NCI-H345 (cell line): ENCODE data around the gene FPR2.
"Not testable (repeated sequence)": the region's sequence is repeated elsewhere in the genome, so short reads cannot be mapped to it uniquely, and the experiment has no call there.

Experiments
- DNase-seq: peaks from one replicate; lab custom pipeline; 2025; lab: John Stamatoyannopoulos, UW

FPR2 gene

DNA sequence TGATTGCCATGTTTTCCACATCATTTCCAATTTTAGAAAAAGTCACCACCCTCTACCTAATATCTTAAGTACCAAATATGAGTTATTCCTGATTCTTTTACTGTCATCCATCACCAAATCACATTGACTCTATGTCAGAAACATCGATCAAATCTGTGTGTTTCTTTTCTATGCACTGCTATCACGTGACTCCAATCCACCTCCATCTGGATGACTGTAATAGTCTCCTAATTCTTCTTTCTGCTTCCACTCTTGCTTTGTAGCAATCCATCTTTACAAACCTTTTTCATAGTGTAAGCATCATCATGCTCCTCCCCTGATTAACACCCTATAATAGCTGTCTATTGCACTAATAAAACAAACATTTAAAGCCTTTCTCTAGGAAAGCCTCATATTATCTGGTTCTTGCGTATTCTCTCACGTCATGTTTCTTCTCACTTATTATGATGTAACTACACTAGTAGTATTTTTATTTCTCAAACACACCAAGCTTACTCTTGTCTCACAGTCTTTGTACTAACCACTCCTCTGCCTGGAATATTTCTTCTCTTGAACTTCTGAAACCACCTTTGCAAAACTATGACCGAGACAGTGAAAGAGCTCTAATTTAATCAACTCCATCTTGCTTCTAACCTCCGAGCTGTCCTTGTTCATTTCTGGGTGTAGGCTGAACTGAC, 23.3 kb downstream of the FPR2 start:
- DNase-seq: no peak

- DNase-seq: no peak
These were observed 24.1 kb downstream of the FPR2 start for GRCh38 chr19:51784922-51785690.

GRCh38 chr19:51786646-51787494, 25.9 kb downstream of the FPR2 start:
- DNase-seq: no peak

- no peak for DNase-seq
These were observed 27.0 kb downstream of the FPR2 start for GRCh38 chr19:51788029-51788428.

DNA sequence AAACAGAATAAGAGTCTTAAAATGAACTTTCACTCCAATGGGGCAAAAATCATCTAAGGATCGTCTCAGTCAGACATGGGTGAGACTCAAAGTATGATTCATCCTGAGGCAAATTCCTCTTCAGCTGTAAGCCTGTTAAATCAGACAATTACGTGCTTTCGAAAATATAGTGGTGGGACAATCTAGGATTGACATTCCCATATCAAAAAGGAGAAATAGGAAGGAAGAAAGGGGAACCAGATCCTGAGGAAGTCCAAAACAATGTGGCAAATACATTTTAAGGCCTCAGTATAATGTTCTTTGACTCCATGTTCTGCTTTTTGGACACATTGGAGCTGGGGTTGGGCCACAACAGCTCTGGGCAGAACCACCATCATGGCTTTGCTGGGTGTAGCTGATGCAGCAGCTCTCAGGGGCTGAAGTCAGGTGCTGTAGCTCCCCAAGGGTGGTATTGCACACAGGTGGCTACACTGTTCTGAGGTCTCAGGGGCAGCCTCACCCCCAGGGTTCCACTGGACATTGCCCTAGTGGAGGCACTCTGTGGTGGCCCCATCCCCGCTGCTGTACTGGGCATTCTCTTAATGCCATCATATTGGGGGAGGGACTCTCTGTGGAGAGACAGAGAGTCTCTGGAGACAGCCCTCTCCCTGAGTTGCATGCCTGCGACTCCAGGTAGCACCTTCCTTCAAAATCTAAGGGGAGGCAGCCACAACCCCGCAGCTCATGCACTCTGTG, 28.2 kb downstream of the FPR2 start:
- DNase-seq: no peak

DNA sequence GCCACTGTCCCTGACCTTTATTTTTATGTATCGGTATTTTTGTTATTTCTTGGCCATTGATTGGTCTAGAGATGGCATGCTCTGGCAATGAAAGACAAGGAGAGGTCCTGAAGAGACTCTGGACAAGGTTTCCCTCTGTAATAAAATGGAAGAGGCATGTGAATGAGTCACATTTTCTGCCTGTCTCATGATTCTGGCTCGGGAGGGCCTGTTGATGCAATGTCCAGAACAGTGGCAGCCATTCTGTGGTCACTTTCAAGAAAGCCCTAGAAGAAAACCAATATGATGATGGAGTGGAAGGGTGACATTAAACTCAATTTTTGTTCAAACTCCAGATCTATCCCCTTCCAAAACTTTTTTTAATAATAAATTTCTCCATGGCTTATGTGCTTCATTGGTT, 32.0 kb downstream of the FPR2 start:
- DNase-seq: no peak

- DNase-seq: no peak
These were observed 33.0 kb downstream of the FPR2 start for GRCh38 chr19:51793994-51794393.

DNA sequence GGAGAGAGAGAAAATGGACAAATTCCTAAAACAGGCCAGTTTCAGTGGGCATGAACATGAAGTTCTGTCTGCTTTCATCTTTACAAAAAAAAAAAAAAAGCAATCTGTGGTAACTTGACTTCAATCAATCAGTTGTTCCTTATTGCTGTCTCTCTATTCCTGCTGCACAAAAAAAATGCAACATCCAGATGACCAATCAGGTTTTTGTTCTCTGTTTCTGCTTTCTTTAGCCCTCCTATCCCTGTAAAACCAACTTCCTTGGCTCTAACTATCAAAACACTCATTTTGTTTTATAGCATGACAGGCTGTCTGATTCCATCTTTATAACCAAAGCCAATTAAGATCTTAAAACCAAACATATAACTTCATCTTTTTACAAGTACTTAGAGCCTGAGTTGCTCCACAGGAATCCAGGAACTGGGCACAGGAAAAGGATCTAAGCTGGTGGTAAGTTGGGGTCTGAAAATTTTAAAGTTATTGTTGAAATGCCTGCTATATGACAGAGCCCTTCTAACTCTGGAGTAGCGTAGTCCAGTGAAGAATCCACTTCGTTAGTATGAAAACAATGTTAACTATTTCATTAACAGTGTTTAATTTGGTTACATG, 34.0 kb downstream of the FPR2 start, which contains the start of gene FPR3:
Gene FPR3, plus strand, starts transcription at position 273 of the 606 bp plus-strand sequence. CDS start 28,592 bp downstream, outside the sequence.
- no peak for DNase-seq

GRCh38 chr19:51796195-51796679, 35.3 kb downstream of the FPR2 start:
- no peak for DNase-seq

DNA sequence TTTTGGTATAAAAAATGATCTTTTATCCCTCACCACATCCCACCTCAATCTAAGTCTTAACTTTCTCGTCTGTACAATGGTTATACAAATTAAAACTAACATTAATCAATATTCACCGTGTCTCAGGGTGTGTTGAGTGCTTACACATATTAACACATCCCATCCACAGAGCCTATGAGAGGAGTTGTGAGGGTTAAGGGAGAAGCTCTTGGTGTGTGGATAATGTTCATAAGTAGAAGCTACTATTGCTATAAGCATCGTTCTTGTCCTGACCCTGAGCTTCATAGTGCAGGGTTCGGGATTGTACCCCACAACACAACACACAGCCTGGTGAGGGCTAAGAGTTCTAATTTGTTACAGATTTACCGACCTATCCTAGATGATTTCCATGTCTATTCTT, 36.5 kb downstream of the FPR2 start:
- no peak for DNase-seq

DNA sequence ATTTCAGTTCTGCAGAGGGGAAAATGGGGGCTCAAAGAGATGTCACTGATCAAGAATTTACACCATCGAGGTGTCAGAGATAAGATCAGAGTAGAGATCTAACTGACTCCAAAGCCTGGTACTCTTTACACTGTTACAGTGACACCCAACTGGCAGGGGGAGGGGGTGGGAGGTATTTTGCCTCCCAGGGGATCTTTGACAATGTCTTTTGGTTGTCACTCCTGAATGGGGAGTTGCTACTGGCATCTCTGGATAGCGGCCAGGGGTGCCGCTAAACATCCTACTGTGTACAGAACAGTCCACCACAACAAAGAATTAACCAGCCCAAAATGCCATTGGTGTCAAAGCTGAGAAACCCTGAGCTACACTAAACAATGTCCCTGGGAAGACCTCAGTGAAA, 37.1 kb downstream of the FPR2 start:
- no peak for DNase-seq

DNA sequence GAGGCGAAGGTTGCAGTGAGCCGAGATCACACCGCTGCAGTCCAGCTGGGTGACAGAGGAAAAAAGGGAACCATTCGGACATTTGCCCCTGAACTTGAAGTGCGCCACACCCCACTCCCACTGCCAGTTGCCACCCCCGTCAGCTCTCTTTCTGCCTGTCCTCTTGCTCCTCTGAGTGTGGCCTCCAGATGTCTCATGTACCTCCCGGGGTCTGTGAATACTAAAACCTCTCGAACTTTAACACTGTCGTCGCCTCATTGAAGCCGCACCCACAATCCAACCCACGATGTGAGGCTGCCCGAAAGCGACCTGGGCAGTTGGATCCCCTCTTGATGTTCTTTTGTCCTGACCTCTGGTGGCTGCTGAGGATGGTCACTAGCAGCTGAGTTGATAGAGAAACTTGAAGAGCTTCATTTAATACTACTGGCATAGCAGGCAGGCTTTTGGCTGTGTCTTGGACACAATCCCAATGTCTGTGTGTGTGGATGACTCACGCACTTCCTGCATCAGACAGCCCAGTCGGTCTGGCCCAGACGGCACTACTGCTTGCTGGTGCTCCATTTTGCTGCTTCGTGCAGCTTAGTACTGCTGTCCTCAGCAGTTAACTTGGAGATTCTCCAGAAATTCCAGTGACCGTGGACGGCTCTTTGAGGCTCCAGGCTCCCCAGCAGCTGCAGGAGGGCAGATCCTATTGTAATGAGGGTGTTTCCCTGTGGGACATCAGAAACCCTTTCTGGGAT, 38.2 kb downstream of the FPR2 start:
- DNase-seq: no peak

- no peak for DNase-seq
These were observed 38.9 kb downstream of the FPR2 start for GRCh38 chr19:51799774-51800472.

- DNase-seq: no peak
These were observed 39.7 kb downstream of the FPR2 start for GRCh38 chr19:51800473-51801244.

GRCh38 chr19:51802775-51803174, 41.8 kb downstream of the FPR2 start:
- no peak for DNase-seq

DNA sequence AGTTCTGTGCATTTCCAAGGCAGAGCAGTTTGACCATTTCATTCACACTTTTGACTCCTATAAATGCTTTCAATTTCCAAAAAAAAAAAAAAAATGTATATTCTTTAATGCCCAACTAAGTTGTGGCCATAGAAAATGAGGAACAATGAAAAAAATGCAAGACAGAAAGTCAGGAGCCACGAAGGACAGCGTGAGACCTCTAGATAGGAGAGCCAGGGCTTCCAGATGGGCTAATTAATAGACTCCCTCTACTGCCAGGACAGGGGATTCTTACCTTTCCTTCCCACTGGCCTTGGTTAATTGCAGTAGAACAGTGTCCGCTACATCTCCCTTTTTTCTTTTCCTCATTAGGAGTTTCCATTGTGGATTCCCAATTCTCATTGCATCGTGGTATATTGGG, 42.5 kb downstream of the FPR2 start:
- no peak for DNase-seq

DNA sequence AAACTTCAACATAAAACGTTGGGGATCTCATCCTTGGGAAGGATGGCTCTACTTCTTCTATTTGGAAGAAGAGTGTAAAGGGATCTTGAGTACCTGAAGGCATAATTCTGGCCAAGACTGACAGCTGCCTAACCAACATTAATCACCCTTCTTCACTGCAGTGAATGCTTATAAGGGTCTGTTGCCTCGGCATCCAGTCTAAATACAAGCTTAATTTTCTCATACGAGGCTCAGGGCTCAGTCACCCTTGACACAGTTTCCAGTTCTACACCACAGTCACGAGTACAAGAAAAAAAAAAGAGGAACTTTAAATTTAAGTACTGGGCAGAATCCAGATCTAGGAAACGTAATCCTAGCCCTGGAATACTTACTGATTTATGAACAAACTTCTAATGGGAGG, 43.0 kb downstream of the FPR2 start:
- DNase-seq: no peak

DNA sequence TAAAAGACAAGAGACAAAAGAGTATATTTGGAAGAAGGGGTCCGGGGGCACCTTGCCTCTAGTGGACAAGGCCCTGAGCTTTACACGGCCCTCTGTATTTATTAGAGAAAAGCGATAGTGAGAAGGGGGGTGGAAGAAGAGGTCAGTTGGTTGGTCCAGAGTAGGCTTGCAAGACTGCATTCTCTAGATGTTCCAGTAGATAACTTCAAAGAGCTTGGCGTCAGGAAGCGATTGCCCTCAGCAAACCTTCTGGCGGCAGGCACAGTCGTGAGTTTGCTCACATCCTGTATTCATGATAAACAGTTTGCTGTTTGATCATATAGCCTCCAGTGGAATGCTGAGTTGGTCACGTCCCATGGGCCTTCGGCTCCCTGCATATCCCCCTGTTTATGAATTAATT, 43.8 kb downstream of the FPR2 start:
- DNase-seq: not testable (repeated sequence)

- DNase-seq: not testable (repeated sequence)
These were observed 44.4 kb downstream of the FPR2 start for GRCh38 chr19:51805396-51805795.
